Mesodermal cell (in vitro differentiated cells): ENCODE measurements around the gene CBLN1. TPM values are rescaled to one million over a fixed set of nuclear protein-coding genes. Genes with fewer than 3 reads are reported as not detected.

Experiments used
- H3K27ac ChIP-seq: 2 replicates; pipeline ENCODE4 v1.7.0; 2013; ENCODE audit warnings: mild to moderate bottlenecking, low read depth, low read length, moderate library complexity; ENCODE audit not compliant: severe bottlenecking
- H3K36me3 ChIP-seq: 2 replicates; pipeline ENCODE4 v1.7.1; 2013; ENCODE audit warnings: mild to moderate bottlenecking, low read length, moderate library complexity; ENCODE audit not compliant: control insufficient read depth, insufficient read depth
- H3K4me1 ChIP-seq: one replicate; pipeline ENCODE4 v1.7.1; 2013; ENCODE audit warnings: mild to moderate bottlenecking, low read length; ENCODE audit not compliant: insufficient read depth, control insufficient read depth, poor library complexity, severe bottlenecking
- H3K4me3 ChIP-seq: 2 replicates; pipeline ENCODE4 v1.7.0; 2013; ENCODE audit warnings: low read length, control low read depth, mild to moderate bottlenecking; ENCODE audit not compliant: insufficient read depth, poor library complexity, severe bottlenecking; ENCODE audit errors: extremely low read depth
- H3K9me3 ChIP-seq: 2 replicates; pipeline ENCODE4 v1.7.1; 2013; ENCODE audit warnings: mild to moderate bottlenecking, low read length, moderate library complexity; ENCODE audit not compliant: control insufficient read depth
- WGBS, 2 experiments: methylation state at CpG; one replicate each; pipeline ENCODE4 v1.1.5; 2013; ENCODE audit warnings: missing lambda C conversion rate in 2 of 2; ENCODE audit not compliant: insufficient coverage in 2 of 2; 5-methylcytosine and 5-hydroxymethylcytosine counted together
- polyA plus RNA-seq, 2 experiments: library from polyadenylated mRNA; stranded (reverse); fragments of 50-300 nt; gene quantifications; one replicate each; pipeline ENCODE4 v1.2.3, GENCODE V29; 2013

CBLN1 gene
- polyA plus RNA-seq (2013, experiment 1 of 2), result 6.6 TPM
- polyA plus RNA-seq (2013, experiment 2 of 2), result 7.4 TPM

DNA sequence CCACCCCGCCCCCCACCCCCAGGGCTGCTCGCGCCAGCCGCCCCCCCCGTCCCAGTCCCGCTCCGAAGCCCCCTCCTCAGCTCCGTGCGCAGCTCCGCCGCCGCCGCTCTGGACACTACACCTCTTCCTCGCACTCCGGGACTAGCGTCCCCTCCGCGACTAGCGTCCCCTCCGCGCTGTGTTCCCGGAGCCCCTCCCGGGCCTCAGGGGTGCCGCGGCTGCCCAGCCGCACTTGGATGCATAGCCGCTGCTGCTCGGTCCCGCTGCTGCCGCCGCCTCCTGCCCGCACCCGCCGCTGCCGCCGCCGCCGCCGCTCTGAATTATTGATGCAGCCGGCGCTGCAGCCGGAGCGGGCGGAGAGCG, at the start of gene CBLN1:
CBLN1 (minus strand) TSS at position 359 of the 363 bp plus-strand sequence. CDS start 373 bp downstream, outside the sequence.
- peaks cover 23% of the 10 kb centered on the region for H3K4me1 ChIP-seq
- H3K4me3 ChIP-seq, result peak within 1 kb of the TSS; percentile 47
- H3K36me3 ChIP-seq, result no peaks in the 10 kb centered on the region
- no peaks in the 10 kb centered on the region for H3K9me3 ChIP-seq
- peak within 1 kb of the TSS; percentile 41 for H3K27ac ChIP-seq
- WGBS, 2 experiments, result 0% methylated on average over 27 to 38 of the region's 45 CpGs

DNA sequence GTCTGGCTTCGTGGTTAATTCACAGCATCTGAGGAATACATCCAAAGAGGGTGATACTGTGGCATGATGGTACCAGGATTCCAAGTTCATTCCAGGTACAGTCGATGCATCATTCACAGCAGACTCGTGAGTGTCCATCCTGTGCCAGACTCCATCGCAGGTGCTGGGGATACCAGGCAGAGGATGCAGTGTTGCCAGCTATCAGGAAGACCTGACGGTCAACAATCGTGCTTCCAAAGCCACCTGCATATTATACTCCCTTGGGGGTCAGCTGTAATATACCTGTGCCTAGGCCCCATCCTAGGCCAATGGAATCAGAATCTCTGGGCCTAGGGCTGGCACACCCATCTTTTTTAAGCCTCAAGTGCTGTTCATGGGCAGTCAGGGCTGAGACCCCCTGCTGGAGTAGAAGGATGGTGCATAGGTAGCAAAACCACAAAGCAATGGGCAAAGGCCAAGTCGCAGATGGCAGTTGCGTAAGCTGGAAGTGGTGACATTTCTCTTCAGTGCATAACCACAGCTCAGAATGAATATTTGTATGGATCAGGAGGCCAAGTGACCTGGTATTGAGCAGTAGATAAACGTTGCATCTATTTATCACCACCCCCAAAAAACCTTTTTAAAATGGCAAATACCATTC, 49.0 kb upstream of the CBLN1 start:
- no peak overlapping the region for H3K4me3 ChIP-seq
- no peaks in the 10 kb centered on the region for H3K36me3 ChIP-seq
- 86 to 89% methylated on average over 8 of the region's 9 CpGs for WGBS, 2 experiments
- no peak overlapping the region for H3K27ac ChIP-seq
- no peaks in the 10 kb centered on the region for H3K9me3 ChIP-seq
- no peaks in the 10 kb centered on the region for H3K4me1 ChIP-seq

DNA sequence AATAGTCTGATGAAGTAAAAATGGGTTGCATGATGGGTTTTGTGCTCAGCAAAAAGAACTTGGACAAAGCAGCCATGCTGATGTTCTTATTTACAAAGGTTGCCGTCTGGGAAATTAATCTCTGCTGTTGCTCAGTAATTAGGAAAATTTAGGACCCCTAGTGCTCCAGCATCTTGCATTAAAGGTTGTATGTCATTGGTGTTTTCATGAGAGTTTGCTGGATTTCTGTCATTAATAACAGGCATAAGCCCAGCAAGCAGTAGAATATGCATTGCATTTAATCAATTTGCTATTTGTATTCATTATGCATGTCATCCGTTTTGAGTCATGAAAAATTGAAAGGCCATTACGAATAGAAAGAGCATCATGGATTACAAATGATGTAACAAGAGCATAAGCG, 46.7 kb upstream of the CBLN1 start:
- Histone ChIP-seq H3K4me3 (no peak overlapping the region), H3K4me1 (no peaks in the 10 kb centered on the region), H3K27ac (no peak overlapping the region), H3K36me3 (no peaks in the 10 kb centered on the region), H3K9me3 (no peaks in the 10 kb centered on the region)
- 69 to 83% methylated on average over 3 to 4 of the region's 4 CpGs for WGBS, 2 experiments

DNA sequence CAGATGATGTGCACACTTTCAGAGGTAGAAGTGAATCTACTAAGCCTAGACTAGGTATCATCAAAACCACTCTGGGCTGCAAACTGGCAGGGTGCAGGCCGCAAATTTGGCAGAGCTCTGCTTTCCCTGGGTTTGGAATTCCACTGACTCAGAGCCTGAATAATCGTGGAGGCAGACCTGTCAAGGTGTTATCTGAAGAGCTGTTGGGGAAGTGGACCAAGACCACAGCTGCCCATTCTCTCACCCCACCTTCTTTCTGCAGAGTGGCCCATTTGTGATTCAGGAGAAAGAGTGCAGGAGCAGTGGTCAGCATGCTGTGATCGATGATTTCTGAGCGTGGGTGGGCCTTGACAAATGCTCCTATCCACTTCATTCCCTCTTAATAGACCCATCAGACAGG, 45.8 kb upstream of the CBLN1 start:
- H3K4me1 ChIP-seq, result no peaks in the 10 kb centered on the region
- WGBS, 2 experiments, result 95% methylated on average over 3 of the region's 4 CpGs; no CpG with 5 or more reads in 1 of the 2 experiments
- H3K36me3 ChIP-seq, result no peaks in the 10 kb centered on the region
- no peak overlapping the region for H3K27ac ChIP-seq
- H3K9me3 ChIP-seq, result no peaks in the 10 kb centered on the region
- no peak overlapping the region for H3K4me3 ChIP-seq

DNA sequence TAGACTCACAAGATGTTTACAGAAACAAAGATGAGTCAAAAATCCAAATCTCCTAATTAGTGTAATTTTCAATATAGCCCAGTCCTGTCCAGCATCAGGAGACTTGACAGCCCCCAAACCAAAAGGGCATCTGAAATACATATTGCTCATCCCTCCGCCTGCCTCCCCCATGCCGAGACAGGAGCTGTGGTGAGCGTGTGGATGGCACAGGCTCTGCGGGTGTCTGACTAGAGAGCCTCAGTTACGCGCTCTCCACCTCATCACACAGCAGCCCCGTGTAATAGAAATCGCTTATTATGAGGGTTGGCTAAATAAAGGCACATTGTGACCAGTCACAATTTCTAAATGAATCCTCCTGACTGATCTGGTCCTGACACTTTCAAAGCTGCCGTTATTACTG, 43.1 kb upstream of the CBLN1 start:
- no peaks in the 10 kb centered on the region for H3K9me3 ChIP-seq
- 90 to 93% methylated on average over 7 of the region's 9 CpGs for WGBS, 2 experiments
- H3K27ac ChIP-seq, result no peak overlapping the region
- no peaks in the 10 kb centered on the region for H3K4me1 ChIP-seq
- H3K36me3 ChIP-seq, result no peaks in the 10 kb centered on the region
- H3K4me3 ChIP-seq, result no peak overlapping the region

DNA sequence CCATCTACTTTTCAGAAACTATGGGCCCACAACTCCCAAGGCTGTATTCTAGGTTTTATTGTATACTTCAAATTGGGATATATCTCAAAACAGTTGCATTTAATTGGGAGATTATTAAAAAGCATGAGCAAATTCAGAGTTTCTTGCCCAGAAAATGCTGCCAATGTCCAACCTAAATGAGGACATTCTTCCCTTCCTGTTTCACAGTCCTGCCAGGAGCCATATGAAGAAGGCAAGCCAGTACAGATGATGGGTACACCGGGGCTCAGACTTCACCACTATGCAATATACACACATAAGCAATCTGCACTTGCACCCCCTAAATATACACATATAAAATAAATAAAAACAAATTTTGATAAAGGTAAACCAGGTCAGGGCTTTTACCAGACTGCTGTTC, 34.0 kb upstream of the CBLN1 start:
- no peaks in the 10 kb centered on the region for H3K9me3 ChIP-seq
- no peaks in the 10 kb centered on the region for H3K4me1 ChIP-seq
- H3K27ac ChIP-seq, result no peak overlapping the region
- no CpG with 5 or more reads among the region's 1 CpG for WGBS, 2 experiments
- H3K36me3 ChIP-seq, result no peaks in the 10 kb centered on the region
- H3K4me3 ChIP-seq, result no peak overlapping the region

DNA sequence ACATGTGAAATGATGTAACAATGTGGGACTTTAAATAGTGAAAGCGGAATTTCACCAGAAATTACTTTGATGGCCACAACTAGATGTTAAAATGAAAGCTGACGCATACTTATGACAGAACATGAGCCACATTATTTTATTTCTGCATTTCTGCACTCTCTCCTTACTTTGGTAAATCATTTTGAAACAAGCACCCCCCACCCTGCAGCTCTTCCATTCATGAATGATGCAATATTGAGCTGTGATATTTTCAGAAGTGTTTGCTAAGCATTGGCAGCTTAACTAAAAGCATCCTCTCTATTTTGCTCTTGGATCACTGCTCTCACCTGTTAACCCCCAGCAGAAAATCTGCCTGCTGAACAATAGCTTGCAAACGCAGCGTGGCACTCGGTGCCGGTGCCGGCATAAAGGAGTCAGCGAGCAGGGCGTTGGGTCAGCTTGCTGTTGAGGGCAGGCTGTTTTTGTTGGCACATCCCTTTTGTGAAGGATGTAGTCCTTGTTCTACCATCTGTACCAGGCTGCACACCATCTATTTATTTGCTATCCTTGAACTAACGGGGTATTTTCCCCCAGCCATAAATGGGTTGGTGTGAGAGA, 30.8 kb upstream of the CBLN1 start:
- Histone ChIP-seq H3K4me3 (no peak overlapping the region), H3K36me3 (no peaks in the 10 kb centered on the region), H3K27ac (no peak overlapping the region), H3K4me1 (no peaks in the 10 kb centered on the region), H3K9me3 (no peaks in the 10 kb centered on the region)
- 49 to 57% methylated on average over 5 to 9 of the region's 10 CpGs for WGBS, 2 experiments

DNA sequence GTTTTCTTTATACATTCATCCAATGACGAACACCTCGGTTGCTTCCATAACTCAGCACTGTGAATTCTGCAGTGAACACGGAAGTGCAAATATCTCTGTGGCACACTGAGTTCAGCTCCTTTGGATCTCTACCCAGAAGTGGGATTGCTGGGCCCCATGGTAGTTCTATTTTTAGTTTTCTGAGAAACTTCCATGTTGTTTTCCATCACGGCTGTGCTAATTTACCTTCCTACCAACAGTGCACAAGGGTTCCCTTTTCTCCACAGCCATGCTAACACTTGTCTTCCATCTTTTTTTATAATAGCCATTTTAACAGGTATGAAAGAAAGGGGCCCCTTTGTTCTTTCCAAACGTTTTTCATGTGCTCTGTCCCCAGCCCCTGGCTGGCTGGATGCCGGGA, 30.2 kb upstream of the CBLN1 start:
- Histone ChIP-seq H3K4me3 (no peak overlapping the region), H3K9me3 (no peaks in the 10 kb centered on the region), H3K36me3 (no peaks in the 10 kb centered on the region), H3K4me1 (no peaks in the 10 kb centered on the region), H3K27ac (no peak overlapping the region)
- 83 to 94% methylated on average over 4 to 5 of the region's 6 CpGs for WGBS, 2 experiments

DNA sequence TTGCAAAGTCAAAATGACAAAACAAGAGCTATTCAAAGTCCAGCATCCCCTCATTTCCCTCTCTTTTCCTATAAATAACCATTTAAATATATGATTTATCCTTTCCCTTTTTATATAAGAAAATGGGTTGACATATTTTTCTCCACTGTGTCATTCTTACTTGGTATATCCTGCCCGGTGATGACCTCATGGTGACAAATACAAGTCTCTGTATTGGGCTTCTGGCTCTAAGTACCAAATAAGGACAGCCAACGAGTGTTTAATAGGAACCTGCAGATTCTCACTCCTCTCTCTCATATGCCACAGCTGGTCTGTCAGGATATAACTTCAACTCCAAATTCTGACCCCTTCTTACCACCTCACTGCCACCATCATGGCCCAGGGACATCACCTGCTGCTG, 25.5 kb upstream of the CBLN1 start:
- H3K36me3 ChIP-seq, result no peaks in the 10 kb centered on the region
- H3K27ac ChIP-seq, result no peak overlapping the region
- no peaks in the 10 kb centered on the region for H3K9me3 ChIP-seq
- WGBS, 2 experiments, result 62 to 86% methylated on average over 1 of the region's 2 CpGs
- H3K4me1 ChIP-seq, result no peaks in the 10 kb centered on the region
- H3K4me3 ChIP-seq, result no peak overlapping the region

DNA sequence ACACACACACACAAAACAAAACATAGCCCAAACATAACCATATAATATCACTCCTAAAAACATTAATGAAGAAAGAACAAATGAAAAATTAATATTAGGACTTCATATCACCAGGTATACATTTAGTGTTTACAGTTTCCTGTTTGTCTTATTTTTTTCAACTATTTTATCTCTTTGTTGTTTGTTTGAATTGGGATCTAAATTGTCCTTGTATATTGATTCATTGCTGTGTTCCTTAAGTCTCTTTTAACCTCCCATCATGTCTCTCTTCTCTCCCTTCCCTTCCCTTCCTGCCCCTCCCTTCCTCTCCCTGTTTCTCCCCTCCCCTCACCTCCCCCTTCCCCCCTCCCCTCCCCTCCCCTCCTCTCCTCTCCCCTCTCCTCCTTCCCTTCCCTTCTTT, 23.8 kb upstream of the CBLN1 start:
- Histone ChIP-seq H3K36me3 (no peaks in the 10 kb centered on the region), H3K9me3 (no peaks in the 10 kb centered on the region), H3K27ac (no peak overlapping the region), H3K4me3 (no peak overlapping the region), H3K4me1 (no peaks in the 10 kb centered on the region)

DNA sequence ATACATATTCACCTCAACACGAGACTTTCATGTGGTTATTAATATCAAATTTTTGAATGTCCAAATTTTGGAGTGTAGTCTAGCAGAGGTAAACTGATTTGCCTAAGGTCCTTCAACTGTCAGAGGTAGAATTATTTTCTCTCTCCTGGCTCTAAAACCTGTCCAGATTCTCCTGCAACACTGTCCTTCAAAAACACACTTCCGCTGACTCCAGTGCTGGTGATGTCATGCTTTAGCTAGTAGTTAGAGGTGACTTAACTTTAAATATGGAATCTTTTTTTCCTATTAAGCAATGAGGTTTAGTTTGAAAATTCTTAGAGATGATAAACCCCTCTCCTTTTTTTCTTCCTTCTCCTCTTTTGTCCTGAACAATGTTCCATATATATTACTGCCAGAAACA, 10.8 kb upstream of the CBLN1 start:
- H3K4me3 ChIP-seq, result no peak overlapping the region
- no peaks in the 10 kb centered on the region for H3K4me1 ChIP-seq
- H3K36me3 ChIP-seq, result no peaks in the 10 kb centered on the region
- no peaks in the 10 kb centered on the region for H3K9me3 ChIP-seq
- no peak overlapping the region for H3K27ac ChIP-seq
- no CpG with 5 or more reads among the region's 2 CpGs for WGBS, 2 experiments
